AG10803 (cell line): ENCODE measurements around the gene NTMT2.
A peak's percentile ranks its signal among the peaks of the same experiment; 100 is the strongest.

Experiments used
- DNase-seq: peaks from one replicate; pipeline ENCODE4 v3.0.0; 2010; ENCODE audit warnings: low read depth
- H3K4me3 ChIP-seq: 2 replicates; pipeline ENCODE4 v1.5.1; 2011; ENCODE audit warnings: mild to moderate bottlenecking, low read length, control low read depth
- CTCF ChIP-seq: conservative IDR thresholded peaks from 2 replicates; pipeline ENCODE4 v1.5.1; 2011; ENCODE audit warnings: mild to moderate bottlenecking, low read length, control low read depth, inconsistent platforms

NTMT2 gene

GRCh38 chr1:170196490-170197236 lies 50.9 kb downstream of the NTMT2 start:
- TF ChIP-seq CTCF, result no peak
- H3K4me3 ChIP-seq, result no peak overlapping the region
- DNase-seq, result no peak

GRCh38 chr1:170198090-170198489 lies 52.3 kb downstream of the NTMT2 start:
- no peak overlapping the region for H3K4me3 ChIP-seq
- DNase-seq, result no peak
- no peak for TF ChIP-seq CTCF

GRCh38 chr1:170198584-170198983 lies 52.8 kb downstream of the NTMT2 start:
- no peak overlapping the region for H3K4me3 ChIP-seq
- DNase-seq, result no peak
- no peak for TF ChIP-seq CTCF

- H3K4me3 ChIP-seq, result no peak overlapping the region
- DNase-seq, result no peak
- TF ChIP-seq CTCF, result no peak
Measured at GRCh38 chr1:170200161-170200560, 54.4 kb downstream of the NTMT2 start.

- peak overlapping the region; percentile 7; the same call in 1 of the 2 replicates for H3K4me3 ChIP-seq
- peak; percentile 63 for DNase-seq
- TF ChIP-seq CTCF, result peak; percentile 46
Measured at GRCh38 chr1:170200621-170201397, 55.0 kb downstream of the NTMT2 start.

- DNase-seq, result no peak
- TF ChIP-seq CTCF, result no peak
- no peak overlapping the region for H3K4me3 ChIP-seq
Measured at GRCh38 chr1:170203693-170204092, 57.9 kb downstream of the NTMT2 start.

GRCh38 chr1:170204121-170204520 lies 58.4 kb downstream of the NTMT2 start:
- no peak overlapping the region for H3K4me3 ChIP-seq
- TF ChIP-seq CTCF, result no peak
- DNase-seq, result peak; percentile 82
